GM12873 (cell line): ENCODE data around the gene RBFOX2.

ENCODE experiments used
- CTCF ChIP-seq: IDR thresholded peaks from 2 replicates; pipeline ENCODE4 v1.5.1; 2012; ENCODE audit warnings: low read depth, mild to moderate bottlenecking, moderate library complexity, low read length, control low read depth; ENCODE audit not compliant: insufficient read depth; ENCODE audit errors: missing control alignments

RBFOX2 gene

DNA sequence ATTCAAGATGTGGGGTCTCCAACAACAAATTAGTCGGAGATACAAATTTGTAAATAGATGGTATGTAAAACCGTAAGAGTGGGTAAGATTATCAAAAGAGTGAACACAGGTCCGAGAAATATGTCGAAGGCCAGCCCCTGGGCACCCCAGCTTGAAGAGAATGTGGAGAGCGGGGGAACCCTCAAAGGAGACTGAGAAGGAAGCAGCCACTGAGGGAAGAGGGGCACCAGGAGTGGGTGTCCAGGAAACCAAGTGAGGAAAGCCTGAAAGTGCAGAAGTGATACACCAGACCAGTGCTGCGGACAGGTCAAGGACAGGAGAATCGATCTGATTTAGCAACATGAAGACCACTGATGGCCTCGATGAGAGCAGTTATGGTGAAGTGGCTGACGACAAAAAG, 296.5 kb downstream of the RBFOX2 start:
- no peak for TF ChIP-seq CTCF

GRCh38 chr22:35731321-35731720, 297.3 kb downstream of the RBFOX2 start:
- TF ChIP-seq CTCF = no peak

DNA sequence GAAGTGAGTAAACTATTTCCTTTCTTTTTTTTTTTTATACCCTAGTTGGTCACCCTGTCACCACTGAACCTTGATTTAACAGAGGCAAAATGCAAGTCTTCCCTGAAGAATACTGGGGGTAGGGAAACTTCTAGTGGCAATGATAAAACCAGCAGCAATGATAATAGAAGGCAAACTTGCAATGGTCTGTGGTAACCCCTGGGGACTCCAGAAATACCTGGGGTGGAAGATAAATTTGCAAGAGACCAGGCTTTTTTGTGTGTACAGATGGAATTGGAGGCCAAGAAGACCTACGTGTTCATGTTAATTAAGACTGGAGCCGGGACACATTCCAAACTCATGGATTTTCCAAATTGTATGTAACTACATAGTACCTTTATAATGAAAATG, 299.3 kb downstream of the RBFOX2 start:
- TF ChIP-seq CTCF = no peak

DNA sequence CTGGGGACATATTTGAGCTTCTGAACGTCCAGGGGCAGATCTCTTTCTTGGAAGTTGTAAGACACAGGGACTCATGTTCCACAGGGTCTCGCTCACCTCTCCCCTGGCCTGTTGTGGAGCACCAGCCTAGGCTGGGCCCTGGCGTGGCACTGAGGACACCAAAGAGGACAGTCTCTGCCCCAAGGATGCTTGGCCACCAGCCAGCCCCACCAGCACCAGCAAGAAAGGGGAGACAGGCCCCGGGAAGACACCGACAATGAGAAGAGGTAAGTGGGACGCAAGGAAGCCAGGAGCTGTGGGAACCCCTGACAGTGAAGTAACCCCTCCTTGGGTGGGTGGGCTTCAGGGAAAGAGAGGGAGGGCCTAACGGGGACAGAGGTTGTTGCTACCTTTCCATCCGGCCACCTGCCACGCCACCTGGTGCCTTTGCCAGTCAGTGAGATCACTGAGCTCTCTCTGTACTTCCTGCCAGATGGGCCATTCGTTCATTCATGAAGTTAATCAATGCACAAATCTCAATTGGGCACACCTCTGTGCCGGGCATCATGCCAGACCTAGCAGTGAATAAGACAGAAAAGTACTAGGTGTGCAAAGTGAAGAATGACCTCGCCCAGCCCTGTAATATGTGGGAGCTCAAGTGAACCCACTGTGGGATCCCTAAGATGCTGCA, 299.9 kb downstream of the RBFOX2 start:
- TF ChIP-seq CTCF = no peak

- TF ChIP-seq CTCF = no peak
These were observed 301.2 kb downstream of the RBFOX2 start for GRCh38 chr22:35727436-35727835.

DNA sequence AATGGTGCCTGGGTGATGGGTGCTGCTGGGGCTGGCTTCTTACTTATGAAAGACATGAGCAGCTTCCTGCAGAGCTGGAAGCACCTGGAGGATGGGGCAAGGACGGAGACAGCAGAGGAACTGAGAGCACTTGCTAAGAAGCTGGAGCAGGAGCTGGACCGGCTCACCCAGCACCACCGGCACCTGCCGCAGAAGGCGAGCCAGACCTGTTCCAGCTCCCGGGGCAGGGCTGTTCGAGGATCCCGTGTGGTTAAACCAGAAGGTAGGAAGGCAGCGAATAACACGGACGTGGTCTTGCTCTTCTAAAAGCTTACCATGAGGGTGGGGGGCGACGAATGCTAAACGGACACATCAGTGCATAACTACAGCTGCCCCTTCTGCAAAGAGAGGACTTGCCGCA, 301.7 kb downstream of the RBFOX2 start:
- no peak for TF ChIP-seq CTCF

GRCh38 chr22:35726398-35726797, 302.2 kb downstream of the RBFOX2 start:
- TF ChIP-seq CTCF = no peak
